Panc1 (cell line): ENCODE measurements around the gene COPRS. TPM values are rescaled to one million over a fixed set of nuclear protein-coding genes. Genes with fewer than 3 reads are reported as not detected.

Experiments used
- ATAC-seq: fragments of 200-7000 bp; cut with Tn5 transposase; 2 replicates; pipeline ENCODE4 v1.9.1; 2020; ENCODE audit warnings: mild to moderate bottlenecking, moderate library complexity
- BruUV-seq: library from RNA; stranded (reverse); fragments of 400-500 nt; replicated peaks from 2 replicates; lab custom pipeline; 2021; lab: Mats Ljungman, UMichigan
- CTCF ChIA-PET: fragments of 300-600 bp; sonication (Branson Sonifier 250); formaldehyde crosslinking; loops from one replicate; lab custom pipeline; 2022; ENCODE audit warnings: antibody characterized with exemption; lab: Charles Lee
- POLR2A ChIA-PET: fragments of 300-600 bp; sonication (Branson Sonifier 250); formaldehyde crosslinking; loops from one replicate; lab custom pipeline; 2022; ENCODE audit warnings: antibody characterized with exemption; lab: Charles Lee
- DNase-seq: peaks from one replicate; pipeline ENCODE4 v3.0.0-alpha.2; 2010; ENCODE audit warnings: low read depth, low spot score
- H3K27ac ChIP-seq: 2 replicates; pipeline ENCODE4 v1.5.1; 2011; ENCODE audit warnings: mild to moderate bottlenecking, low read length, inconsistent platforms
- H3K27me3 ChIP-seq: fragments of 200-500 bp; sonication (Bioruptor generic); 2 replicates; pipeline ENCODE4 v1.6.0; 2014; ENCODE audit warnings: low read length, inconsistent platforms; ENCODE audit not compliant: control insufficient read depth, insufficient read depth
- H3K36me3 ChIP-seq: fragments of 200-500 bp; sonication (Bioruptor generic); 2 replicates; pipeline ENCODE4 v1.5.1; 2014; ENCODE audit warnings: inconsistent platforms, mild to moderate bottlenecking, low read length, moderate library complexity; ENCODE audit not compliant: control insufficient read depth, insufficient read depth
- H3K4me1 ChIP-seq: 2 replicates; pipeline ENCODE4 v1.5.1; 2011; ENCODE audit warnings: inconsistent platforms, mild to moderate bottlenecking, low read length, moderate library complexity; ENCODE audit not compliant: control insufficient read depth, insufficient read depth
- H3K4me3 ChIP-seq, 2 experiments: 2 replicates each; pipeline ENCODE4 v1.5.1; 2011 to 2012; ENCODE audit warnings: low read depth in 2 of 2, low read length in 2 of 2, mild to moderate bottlenecking in 2 of 2, inconsistent platforms in 1 of 2, moderate library complexity in 1 of 2
- H3K9me3 ChIP-seq: fragments of 200-500 bp; sonication (Bioruptor generic); 2 replicates; pipeline ENCODE4 v1.5.1; 2014; ENCODE audit warnings: low read depth, mild to moderate bottlenecking, inconsistent platforms, low read length, moderate library complexity; ENCODE audit not compliant: control insufficient read depth, insufficient read depth
- POLR2AphosphoS5 ChIP-seq: IDR thresholded peaks from 2 replicates; pipeline ENCODE4 v1.6.1; 2012; ENCODE audit warnings: mild to moderate bottlenecking, low read depth, low read length, moderate library complexity
- SIN3A ChIP-seq: IDR thresholded peaks from 2 replicates; pipeline ENCODE4 v1.6.1; 2012; ENCODE audit warnings: low read depth, mild to moderate bottlenecking, low read length, moderate library complexity, borderline replicate concordance; ENCODE audit not compliant: insufficient read depth
- TCF7L2 ChIP-seq: IDR thresholded peaks from 2 replicates; pipeline ENCODE4 v1.6.1; 2011; ENCODE audit warnings: mild to moderate bottlenecking, low read depth, low read length, inconsistent platforms
- in situ Hi-C: cut with HindIII; loops from 2 replicates; pipeline ENCODE4 v1.10.0; 2016; ENCODE audit warnings: low sequenced_read_pairs, low pct_unique_long_range_greater_than_20kb
- intact Hi-C: fragments of 100-400 bp; cut with micrococcal nuclease; formaldehyde crosslinking; loops from one replicate; pipeline ENCODE4 v1.10.0; 2022; ENCODE audit not compliant: unreplicated experiment
- total RNA-seq: library from RNA; stranded (reverse); gene quantifications from one replicate; pipeline ENCODE4 v1.2.1, GENCODE V29; 2021; ENCODE audit not compliant: unreplicated experiment
- TF ChIP-seq, protein P1 (sequence below): fragments of 450-650 bp; IDR thresholded peaks from 2 replicates; pipeline ENCODE4 v1.5.1; 2017; ENCODE audit warnings: mild to moderate bottlenecking
- TF ChIP-seq, protein P2 (sequence below), 2 experiments: IDR thresholded peaks; 2 replicates each; pipeline ENCODE4 v1.6.1; 2011 to 2012; ENCODE audit warnings: low read depth in 2 of 2, control low read depth in 1 of 2, low read length in 1 of 2, mild to moderate bottlenecking in 1 of 2, moderate library complexity in 1 of 2; ENCODE audit not compliant: insufficient read depth in 1 of 2

COPRS gene
- total RNA-seq, 1 experiment from 2014 or later = 152 TPM

DNA sequence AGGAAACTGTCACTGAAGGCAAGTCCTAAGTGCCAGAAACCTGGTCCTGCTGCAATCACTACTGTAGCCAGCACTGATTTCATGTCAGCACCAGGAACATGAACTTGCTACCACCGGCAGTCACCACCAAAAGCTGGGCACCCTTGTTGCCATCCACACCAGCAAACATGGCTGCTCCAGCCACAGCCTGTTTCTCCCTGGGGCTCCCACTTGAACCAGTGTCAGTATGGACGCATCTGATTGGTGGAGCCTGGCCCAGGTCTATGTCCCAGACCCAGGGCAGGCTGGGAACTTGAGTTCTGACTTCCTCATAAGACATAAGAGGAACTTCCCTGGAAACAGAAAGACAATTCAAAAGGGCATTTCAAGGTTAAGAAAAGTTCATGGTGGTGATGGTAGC lies 56.5 kb downstream of the COPRS start:
- DNase-seq = no peak
- Histone ChIP-seq H3K4me3 (no peak overlapping the region), H3K27ac (no peak overlapping the region), H3K36me3 (no peaks in the 10 kb centered on the region), H3K27me3 (no peaks in the 10 kb centered on the region), H3K9me3 (no peaks in the 10 kb centered on the region), H3K4me1 (no peaks in the 10 kb centered on the region)
- BruUV-seq = no TSS peak
- ChIA-PET POLR2A (no interaction called here), CTCF (no interaction called here)
- in situ Hi-C loops = no loop called here
- TF ChIP-seq SIN3A = no peak
- TF ChIP-seq TCF7L2 = no peak
- TF ChIP-seq, protein P1, sequence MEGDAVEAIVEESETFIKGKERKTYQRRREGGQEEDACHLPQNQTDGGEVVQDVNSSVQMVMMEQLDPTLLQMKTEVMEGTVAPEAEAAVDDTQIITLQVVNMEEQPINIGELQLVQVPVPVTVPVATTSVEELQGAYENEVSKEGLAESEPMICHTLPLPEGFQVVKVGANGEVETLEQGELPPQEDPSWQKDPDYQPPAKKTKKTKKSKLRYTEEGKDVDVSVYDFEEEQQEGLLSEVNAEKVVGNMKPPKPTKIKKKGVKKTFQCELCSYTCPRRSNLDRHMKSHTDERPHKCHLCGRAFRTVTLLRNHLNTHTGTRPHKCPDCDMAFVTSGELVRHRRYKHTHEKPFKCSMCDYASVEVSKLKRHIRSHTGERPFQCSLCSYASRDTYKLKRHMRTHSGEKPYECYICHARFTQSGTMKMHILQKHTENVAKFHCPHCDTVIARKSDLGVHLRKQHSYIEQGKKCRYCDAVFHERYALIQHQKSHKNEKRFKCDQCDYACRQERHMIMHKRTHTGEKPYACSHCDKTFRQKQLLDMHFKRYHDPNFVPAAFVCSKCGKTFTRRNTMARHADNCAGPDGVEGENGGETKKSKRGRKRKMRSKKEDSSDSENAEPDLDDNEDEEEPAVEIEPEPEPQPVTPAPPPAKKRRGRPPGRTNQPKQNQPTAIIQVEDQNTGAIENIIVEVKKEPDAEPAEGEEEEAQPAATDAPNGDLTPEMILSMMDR = no peak
- TF ChIP-seq, protein P2, sequence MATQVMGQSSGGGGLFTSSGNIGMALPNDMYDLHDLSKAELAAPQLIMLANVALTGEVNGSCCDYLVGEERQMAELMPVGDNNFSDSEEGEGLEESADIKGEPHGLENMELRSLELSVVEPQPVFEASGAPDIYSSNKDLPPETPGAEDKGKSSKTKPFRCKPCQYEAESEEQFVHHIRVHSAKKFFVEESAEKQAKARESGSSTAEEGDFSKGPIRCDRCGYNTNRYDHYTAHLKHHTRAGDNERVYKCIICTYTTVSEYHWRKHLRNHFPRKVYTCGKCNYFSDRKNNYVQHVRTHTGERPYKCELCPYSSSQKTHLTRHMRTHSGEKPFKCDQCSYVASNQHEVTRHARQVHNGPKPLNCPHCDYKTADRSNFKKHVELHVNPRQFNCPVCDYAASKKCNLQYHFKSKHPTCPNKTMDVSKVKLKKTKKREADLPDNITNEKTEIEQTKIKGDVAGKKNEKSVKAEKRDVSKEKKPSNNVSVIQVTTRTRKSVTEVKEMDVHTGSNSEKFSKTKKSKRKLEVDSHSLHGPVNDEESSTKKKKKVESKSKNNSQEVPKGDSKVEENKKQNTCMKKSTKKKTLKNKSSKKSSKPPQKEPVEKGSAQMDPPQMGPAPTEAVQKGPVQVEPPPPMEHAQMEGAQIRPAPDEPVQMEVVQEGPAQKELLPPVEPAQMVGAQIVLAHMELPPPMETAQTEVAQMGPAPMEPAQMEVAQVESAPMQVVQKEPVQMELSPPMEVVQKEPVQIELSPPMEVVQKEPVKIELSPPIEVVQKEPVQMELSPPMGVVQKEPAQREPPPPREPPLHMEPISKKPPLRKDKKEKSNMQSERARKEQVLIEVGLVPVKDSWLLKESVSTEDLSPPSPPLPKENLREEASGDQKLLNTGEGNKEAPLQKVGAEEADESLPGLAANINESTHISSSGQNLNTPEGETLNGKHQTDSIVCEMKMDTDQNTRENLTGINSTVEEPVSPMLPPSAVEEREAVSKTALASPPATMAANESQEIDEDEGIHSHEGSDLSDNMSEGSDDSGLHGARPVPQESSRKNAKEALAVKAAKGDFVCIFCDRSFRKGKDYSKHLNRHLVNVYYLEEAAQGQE (IDR thresholded peaks at IDR 0.05; ENCODE audit: insufficient read depth in 1 of 2, low read depth in 2 of 2, low read length in 1 of 2) = no peak
- no peak for TF ChIP-seq POLR2AphosphoS5
- no peak for ATAC-seq
- intact Hi-C loops = no loop called here

Other genes starting within 250 kb of the COPRS start
- 131 TPM for gene UTP6, start 42.5 kb upstream of the COPRS start, total RNA-seq
- 68.3 TPM for gene SUZ12, start 77.8 kb upstream of the COPRS start, total RNA-seq
- 24.9 TPM for gene LRRC37B, start 148.1 kb upstream of the COPRS start, total RNA-seq